RKO (cell line): ENCODE results near the gene PLAAT4.

ENCODE experiments used
- DNase-seq: peaks from one replicate; pipeline ENCODE4 v3.0.0-alpha.2; 2016; ENCODE audit warnings: low spot score

Gene PLAAT4, protein sequence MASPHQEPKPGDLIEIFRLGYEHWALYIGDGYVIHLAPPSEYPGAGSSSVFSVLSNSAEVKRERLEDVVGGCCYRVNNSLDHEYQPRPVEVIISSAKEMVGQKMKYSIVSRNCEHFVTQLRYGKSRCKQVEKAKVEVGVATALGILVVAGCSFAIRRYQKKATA

DNA sequence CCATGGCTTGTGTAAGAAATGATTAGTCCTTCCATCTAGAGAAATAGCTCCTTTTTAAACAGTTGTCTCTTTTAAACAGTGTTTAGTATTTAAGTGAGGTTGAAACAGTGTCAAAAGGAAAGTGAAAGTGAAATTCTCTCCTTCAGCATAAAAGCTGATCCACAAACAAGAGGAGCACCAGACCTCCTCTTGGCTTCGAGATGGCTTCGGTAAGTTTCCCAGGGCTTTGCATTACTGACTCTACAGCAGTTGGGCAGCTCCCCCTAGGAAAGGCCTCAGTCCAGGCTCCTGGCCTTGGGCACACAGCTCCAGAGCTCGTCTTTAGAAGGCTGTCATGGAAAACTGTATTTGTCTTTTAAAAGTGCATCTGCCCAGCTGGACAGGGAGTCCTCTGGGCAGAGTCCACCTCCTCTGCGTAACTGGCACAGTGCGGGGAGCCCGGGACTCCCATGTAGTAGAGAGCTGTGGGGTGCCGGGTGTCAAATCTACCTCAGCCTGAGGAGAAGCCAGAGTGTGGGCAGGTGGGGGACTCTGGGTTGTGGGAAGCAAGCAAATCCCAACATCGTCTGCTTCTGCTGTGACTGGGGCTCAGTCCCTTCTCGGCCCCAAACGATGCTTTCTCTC, at the start of gene PLAAT4:
PLAAT4 (plus strand) TSS at position 140 of the 624 bp plus-strand sequence; CDS start at position 201, 61 bp downstream.
- DNase-seq, result no peak

DNA sequence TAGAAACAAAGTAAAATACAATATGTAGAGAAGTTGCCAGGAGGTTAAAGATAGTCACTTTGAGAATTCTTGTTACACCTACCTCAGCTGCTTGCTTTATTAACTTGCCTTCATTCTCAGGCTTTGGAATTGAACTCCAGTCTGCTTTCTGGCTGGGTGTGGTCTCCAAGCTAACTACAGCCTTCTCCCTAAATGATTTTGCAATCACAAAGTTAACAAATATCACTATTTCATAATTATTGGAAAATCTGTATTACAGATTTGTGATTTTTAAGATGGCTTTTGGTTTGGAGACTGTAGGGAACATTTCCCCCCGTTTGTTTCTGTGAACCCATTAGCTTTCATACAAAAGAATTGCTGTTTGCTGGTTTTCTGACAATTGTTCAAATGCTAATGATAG, 47.8 kb upstream of the PLAAT4 start:
- no peak for DNase-seq

DNA sequence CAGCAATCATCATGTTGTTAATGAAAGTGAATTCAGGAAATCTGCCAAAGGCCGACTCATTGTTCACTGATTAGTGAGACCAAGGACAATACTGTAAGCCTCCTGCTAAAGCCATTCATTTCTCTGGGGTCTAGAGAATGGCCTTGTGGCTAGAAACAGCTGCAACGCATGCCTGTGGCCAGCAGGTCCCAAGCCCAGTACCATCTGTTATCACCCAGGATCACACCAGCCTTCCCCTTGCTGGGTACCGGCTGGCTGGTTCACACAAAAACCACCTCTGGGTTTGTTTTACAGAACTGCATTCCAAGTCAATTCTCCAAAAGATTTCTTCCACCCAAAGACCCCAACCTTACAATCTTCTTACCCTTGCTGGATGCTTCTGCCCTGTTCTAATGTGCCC, 46.7 kb upstream of the PLAAT4 start:
- DNase-seq, result no peak

GRCh38 chr11:63490551-63491239, 45.9 kb upstream of the PLAAT4 start, which contains the start of gene PLAAT5:
Gene PLAAT5, minus strand, starts transcription at chr11:63491167. Its CDS starts 133 bp downstream, at chr11:63491034.
- no peak for DNase-seq

- DNase-seq, result no peak
Observed at GRCh38 chr11:63491240-63491587, 45.4 kb upstream of the PLAAT4 start.

DNA sequence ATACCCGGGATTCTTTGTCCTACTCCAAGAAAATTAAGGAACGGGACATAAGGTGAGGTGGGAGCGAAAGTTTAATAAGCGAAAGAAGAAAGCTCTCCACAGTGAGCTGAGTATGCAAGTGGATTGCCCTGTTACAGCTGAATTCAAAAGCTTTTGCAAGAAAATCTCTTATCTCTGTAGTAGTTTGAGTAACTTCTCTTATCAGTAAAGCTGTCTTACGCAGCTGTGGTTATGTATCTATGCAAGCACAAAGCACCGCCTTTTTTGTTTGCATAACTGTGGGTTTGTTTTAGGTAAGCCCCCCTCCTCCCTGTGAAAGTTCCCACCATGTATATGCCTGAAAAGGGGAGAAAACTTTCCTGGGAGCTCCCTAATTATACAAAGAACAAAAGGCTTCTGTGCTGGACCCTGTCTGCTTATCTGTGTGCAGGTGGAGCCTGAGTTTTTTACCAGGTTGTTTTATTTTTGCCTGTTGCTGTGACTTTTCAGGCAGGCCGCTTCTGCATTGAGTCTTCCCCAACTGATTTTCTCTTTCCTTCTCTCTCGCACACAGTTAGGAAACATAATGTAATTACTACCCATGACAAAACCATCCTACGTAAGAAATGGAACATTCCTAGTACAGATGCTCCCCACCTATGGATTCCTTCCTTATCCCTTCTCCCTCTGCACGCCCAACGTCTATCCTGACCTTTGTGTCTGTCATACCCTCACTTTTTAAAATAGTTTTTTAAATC, 44.8 kb upstream of the PLAAT4 start:
- DNase-seq, result no peak

DNA sequence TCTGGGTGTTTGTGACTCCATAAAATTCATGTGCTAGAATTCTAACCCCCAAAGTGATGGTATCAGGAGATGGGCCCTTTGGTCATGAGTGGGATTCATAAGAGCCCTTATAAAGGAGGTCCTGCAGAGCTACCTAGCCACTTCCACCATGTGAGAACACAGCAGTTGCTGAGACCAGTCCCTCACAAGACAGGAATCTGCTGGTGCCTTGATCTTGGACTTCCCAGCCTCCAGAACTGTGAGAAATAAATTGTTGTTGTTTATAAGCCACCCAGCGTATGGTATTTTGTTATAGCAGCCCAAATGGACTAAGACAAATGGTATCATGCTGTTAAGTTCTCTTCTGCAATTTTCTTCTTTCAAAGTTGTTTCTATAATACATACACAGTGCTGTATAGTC, 44.2 kb upstream of the PLAAT4 start:
- no peak for DNase-seq

DNA sequence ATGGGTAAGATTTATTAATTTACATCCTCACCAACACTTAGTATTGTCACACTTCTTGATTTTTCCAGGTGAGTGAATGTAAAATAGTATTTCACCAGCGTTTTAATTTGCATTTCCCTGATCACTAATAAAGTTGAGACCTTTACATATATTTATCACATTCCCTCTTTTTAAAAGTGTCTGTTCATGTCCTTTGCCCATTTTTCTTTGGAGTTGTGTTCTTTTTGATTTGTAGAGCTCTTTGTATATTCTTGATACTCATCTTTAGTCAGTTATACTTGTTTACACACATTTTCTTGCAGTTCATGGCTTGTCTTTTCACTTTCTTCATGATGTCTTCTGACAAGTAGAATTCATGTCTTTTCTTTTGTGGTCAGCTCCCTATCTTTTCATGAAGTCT, 43.5 kb upstream of the PLAAT4 start:
- DNase-seq, result no peak

GRCh38 chr11:63494975-63495374, 41.6 kb upstream of the PLAAT4 start:
- DNase-seq, result no peak

DNA sequence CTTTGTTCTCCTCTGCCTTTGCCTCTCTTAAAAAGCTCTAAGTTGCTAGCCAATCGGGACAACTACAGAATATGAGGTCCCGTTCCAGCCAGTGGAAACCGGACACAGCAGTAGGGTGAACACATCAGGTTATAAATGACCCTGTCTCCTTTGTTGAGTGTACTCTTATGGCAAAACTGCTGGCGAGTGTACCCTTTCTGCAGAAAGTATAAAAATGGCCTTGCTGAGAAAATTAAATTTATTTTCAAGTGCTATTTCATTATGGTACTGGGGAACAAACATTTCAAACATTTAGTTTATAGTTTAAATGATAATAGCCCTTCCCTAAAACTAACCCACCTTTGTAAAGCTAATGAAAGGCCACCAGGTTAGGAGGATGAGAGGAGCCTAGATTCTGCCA, 36.7 kb upstream of the PLAAT4 start:
- no peak for DNase-seq

GRCh38 chr11:63501236-63501635, 35.4 kb upstream of the PLAAT4 start:
- DNase-seq, result no peak

- no peak for DNase-seq
Observed at GRCh38 chr11:63502252-63502820, 34.3 kb upstream of the PLAAT4 start.

DNA sequence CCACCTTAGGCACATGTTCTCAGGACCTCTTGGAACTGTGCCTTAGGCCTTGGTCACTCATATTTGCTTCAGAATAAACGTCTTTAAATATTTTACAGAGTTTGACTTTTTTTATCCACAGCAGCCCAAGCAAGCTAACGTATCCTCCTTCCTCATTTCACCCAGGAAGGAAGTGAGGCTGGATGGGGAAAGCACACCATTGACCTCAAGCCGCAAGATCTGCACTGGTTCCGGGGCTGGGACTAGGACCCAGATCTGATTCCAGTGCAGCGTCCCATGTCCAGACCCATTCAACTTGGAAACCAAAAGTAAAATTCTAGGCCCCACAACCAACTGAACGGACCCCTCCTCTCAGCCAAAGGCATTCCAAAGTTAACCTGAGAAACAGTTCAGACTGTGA, 33.1 kb upstream of the PLAAT4 start:
- no peak for DNase-seq

- no peak for DNase-seq
Observed at GRCh38 chr11:63504054-63504453, 32.6 kb upstream of the PLAAT4 start.

GRCh38 chr11:63504933-63505586, 31.5 kb upstream of the PLAAT4 start:
- no peak for DNase-seq

DNA sequence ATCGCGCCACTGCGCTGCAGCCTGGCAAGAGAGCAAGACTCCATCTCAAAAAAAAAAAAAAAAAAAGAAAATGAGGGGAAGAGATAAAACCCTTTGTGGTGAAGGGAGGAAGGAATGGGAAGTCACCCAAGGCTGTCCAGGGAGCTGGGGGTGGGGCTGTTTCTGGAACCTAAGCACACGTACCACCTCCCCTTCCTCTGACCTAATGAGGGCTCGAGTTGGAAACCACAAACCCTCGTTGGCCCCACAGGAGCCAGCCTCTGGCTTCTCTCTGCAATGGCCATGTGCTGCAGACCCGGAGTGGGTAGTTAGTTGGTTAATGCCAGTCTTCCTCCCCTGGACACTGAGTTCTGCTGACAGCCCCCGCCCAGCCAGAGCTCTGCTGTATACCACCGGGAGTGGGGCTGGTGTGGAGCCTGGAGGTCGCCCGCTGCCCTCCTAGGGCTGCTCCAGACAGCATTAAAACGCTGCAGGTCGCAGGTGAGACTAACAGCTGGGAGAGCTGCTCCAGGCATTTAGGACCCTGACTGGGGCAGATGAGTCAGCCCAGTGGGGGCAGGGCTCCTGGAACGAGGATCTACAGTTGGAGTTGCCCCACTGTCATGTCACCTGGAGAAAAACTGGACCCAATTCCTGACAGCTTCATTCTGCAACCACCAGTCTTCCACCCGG, 30.6 kb upstream of the PLAAT4 start, which contains the start of gene LGALS12:
LGALS12 (plus strand) TSS at position 228 of the 672 bp plus-strand sequence; CDS start at position 603, 375 bp downstream.
- DNase-seq, result no peak

DNA sequence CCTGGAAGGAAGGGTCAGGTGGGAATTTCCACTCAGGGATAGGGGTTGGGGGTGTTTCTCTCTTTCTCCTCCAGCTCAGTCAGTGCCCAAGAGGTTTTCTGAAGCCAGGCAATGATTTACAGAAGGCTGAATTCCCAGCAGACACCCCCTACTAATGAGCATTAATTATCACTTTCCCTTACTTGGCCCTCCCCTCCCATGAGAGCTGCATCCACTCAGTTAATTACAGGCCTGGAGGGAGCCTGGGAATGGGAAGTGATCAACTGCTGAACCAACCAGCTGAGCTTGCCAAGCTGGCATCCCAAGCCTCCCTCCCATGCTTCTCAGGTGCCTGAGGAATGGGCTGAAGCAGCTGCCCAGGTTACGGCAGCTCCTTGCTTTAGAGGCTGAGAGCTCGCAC, 29.7 kb upstream of the PLAAT4 start:
- no peak for DNase-seq

DNA sequence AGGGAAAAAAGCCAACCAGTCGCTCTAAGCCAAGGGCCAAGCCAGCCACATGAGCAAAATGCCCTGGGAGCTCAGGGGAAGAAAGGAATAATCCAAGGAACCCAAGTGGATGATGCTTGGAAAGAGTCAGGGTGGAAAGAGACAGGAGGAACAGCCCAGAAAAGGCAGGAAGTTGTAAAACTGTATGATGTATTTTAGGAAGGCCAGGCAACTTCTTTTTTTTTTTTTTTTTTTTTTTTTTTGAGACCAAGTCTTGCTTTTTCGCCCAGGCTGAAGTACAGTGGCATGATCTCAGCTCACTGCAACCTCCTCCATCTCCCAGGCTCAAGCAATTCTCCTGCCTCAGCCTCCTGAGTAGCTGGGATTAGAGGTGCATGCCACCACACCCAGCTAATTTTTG, 29.1 kb upstream of the PLAAT4 start:
- no peak for DNase-seq

DNA sequence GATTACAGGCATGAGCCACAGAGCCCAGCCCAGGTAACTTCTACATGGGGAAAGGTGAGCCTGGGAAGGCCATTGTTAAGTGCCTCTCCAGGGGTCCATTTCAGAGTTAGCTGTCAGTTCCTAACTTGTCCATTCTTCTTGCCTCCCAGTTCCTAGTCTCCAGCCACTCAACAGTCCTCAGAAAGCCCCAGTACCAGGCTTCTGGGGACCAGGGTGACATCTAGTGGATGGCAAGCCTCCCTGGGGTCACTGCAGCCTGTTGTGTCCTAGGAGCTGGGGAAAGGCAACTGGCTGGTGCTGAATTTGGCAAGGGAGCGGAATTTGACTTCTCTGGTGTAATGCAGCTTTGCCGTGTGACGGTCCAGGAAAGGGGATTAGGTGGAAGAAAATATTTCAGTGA, 28.6 kb upstream of the PLAAT4 start:
- peak; percentile 45 for DNase-seq

- DNase-seq, result no peak
Observed at GRCh38 chr11:63508745-63509144, 27.9 kb upstream of the PLAAT4 start.

- no peak for DNase-seq
Observed at GRCh38 chr11:63510360-63511047, 26.1 kb upstream of the PLAAT4 start.
